GM12878 (cell line): ENCODE measurements around the gene FAT1. TPM values are rescaled to one million over a fixed set of nuclear protein-coding genes. Genes with fewer than 3 reads are reported as not detected.

Experiments
- ZNF217 ChIP-seq: fragments of 450-650 bp; IDR thresholded peaks from 2 replicates; pipeline ENCODE4 v1.6.1; 2017; ENCODE audit warnings: antibody characterized with exemption, mild to moderate bottlenecking
- polyA plus RNA-seq, 11 experiments: library from polyadenylated mRNA; depleted of rRNA in 4 of 11; unstranded in 6 of 11; stranded (reverse) in 5 of 11; fragments of >200 nt; fragmentation: Nextera tagmentation in 4 of 11; fragmentation: Illumina TruSeq in 1 of 11; extraction: Ambion mirVana in 4 of 11; extraction: Trizol in 1 of 11; gene quantifications; 1 replicate in 1 of 11; 2 replicates in 10 of 11; pipeline versions ENCODE4 v1.2.1 to v1.2.3, GENCODE V29; 2011 to 2016; ENCODE audit warnings: inconsistent platforms in 2 of 11, missing spikeins in 2 of 11, low read depth in 1 of 11
- total RNA-seq, 4 experiments: library from RNA; depleted of rRNA in 3 of 4; stranded (reverse); fragments of >200 nt in 3 of 4; fragmentation: Illumina TruSeq in 1 of 4; extraction: Trizol in 1 of 4; gene quantifications; 2 replicates each; pipeline versions ENCODE4 v1.2.1 to v1.2.3, GENCODE V29; 2013 to 2021
- TF ChIP-seq, protein P1 (sequence below): fragments of 450-650 bp; IDR thresholded peaks from 2 replicates; pipeline ENCODE4 v1.6.1; 2017; ENCODE audit warnings: mild to moderate bottlenecking, moderate library complexity
- TF ChIP-seq, protein P2 (sequence below): fragments of 450-650 bp; formaldehyde crosslinking; IDR thresholded peaks from 2 replicates; pipeline ENCODE4 v1.4.0; 2020; ENCODE audit warnings: mild to moderate bottlenecking, moderate library complexity

Gene FAT1
- total and polyA plus RNA-seq, 10 of the 15 experiments (the other 5 are each of a cell fraction or from before 2014, with no cell fraction given) = 0.04 to 11.8 (median 0.11) TPM; not detected in 1

DNA sequence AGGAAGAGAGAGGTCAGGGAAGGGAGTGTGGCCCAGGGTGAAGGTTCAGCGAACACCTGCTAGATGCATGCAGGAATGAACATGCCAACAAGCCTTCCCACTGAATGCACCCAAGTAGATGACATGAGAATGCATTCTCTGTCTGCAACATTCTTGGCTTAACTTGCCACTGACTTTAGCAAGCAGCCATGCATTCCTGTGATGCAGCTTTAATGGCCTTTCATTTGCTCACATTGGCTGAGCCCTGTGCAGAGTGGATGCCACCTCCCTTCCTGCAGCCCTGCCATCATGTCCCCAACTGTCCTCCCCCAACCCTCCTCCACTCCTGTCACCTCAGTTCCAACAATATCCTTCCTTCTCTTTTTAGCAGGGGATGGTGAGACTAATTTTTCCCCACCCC lies 143.0 kb downstream of the FAT1 start (continued):
- TF ChIP-seq, protein P1, sequence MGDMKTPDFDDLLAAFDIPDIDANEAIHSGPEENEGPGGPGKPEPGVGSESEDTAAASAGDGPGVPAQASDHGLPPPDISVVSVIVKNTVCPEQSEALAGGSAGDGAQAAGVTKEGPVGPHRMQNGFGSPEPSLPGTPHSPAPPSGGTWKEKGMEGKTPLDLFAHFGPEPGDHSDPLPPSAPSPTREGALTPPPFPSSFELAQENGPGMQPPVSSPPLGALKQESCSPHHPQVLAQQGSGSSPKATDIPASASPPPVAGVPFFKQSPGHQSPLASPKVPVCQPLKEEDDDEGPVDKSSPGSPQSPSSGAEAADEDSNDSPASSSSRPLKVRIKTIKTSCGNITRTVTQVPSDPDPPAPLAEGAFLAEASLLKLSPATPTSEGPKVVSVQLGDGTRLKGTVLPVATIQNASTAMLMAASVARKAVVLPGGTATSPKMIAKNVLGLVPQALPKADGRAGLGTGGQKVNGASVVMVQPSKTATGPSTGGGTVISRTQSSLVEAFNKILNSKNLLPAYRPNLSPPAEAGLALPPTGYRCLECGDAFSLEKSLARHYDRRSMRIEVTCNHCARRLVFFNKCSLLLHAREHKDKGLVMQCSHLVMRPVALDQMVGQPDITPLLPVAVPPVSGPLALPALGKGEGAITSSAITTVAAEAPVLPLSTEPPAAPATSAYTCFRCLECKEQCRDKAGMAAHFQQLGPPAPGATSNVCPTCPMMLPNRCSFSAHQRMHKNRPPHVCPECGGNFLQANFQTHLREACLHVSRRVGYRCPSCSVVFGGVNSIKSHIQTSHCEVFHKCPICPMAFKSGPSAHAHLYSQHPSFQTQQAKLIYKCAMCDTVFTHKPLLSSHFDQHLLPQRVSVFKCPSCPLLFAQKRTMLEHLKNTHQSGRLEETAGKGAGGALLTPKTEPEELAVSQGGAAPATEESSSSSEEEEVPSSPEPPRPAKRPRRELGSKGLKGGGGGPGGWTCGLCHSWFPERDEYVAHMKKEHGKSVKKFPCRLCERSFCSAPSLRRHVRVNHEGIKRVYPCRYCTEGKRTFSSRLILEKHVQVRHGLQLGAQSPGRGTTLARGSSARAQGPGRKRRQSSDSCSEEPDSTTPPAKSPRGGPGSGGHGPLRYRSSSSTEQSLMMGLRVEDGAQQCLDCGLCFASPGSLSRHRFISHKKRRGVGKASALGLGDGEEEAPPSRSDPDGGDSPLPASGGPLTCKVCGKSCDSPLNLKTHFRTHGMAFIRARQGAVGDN = no peak
- no peak for TF ChIP-seq ZNF217
- TF ChIP-seq, protein P2, sequence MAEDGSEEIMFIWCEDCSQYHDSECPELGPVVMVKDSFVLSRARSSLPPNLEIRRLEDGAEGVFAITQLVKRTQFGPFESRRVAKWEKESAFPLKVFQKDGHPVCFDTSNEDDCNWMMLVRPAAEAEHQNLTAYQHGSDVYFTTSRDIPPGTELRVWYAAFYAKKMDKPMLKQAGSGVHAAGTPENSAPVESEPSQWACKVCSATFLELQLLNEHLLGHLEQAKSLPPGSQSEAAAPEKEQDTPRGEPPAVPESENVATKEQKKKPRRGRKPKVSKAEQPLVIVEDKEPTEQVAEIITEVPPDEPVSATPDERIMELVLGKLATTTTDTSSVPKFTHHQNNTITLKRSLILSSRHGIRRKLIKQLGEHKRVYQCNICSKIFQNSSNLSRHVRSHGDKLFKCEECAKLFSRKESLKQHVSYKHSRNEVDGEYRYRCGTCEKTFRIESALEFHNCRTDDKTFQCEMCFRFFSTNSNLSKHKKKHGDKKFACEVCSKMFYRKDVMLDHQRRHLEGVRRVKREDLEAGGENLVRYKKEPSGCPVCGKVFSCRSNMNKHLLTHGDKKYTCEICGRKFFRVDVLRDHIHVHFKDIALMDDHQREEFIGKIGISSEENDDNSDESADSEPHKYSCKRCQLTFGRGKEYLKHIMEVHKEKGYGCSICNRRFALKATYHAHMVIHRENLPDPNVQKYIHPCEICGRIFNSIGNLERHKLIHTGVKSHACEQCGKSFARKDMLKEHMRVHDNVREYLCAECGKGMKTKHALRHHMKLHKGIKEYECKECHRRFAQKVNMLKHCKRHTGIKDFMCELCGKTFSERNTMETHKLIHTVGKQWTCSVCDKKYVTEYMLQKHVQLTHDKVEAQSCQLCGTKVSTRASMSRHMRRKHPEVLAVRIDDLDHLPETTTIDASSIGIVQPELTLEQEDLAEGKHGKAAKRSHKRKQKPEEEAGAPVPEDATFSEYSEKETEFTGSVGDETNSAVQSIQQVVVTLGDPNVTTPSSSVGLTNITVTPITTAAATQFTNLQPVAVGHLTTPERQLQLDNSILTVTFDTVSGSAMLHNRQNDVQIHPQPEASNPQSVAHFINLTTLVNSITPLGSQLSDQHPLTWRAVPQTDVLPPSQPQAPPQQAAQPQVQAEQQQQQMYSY = no peak
